Activated CD4-positive, alpha-beta T cell treated with anti-CD3 and anti-CD28 coated beads, Interleukin-2, amount 50 U/mL, for 48 hours (primary cell): ENCODE measurements around the gene APH1A.
"Not testable (repeated sequence)": the region's sequence is repeated elsewhere in the genome, so short reads cannot be mapped to it uniquely, and the experiment has no call there.

Source experiments
- DNase-seq, 2 experiments: peaks; one replicate each; pipeline ENCODE4 v3.0.0-alpha.2; 2020

The APH1A gene

DNA sequence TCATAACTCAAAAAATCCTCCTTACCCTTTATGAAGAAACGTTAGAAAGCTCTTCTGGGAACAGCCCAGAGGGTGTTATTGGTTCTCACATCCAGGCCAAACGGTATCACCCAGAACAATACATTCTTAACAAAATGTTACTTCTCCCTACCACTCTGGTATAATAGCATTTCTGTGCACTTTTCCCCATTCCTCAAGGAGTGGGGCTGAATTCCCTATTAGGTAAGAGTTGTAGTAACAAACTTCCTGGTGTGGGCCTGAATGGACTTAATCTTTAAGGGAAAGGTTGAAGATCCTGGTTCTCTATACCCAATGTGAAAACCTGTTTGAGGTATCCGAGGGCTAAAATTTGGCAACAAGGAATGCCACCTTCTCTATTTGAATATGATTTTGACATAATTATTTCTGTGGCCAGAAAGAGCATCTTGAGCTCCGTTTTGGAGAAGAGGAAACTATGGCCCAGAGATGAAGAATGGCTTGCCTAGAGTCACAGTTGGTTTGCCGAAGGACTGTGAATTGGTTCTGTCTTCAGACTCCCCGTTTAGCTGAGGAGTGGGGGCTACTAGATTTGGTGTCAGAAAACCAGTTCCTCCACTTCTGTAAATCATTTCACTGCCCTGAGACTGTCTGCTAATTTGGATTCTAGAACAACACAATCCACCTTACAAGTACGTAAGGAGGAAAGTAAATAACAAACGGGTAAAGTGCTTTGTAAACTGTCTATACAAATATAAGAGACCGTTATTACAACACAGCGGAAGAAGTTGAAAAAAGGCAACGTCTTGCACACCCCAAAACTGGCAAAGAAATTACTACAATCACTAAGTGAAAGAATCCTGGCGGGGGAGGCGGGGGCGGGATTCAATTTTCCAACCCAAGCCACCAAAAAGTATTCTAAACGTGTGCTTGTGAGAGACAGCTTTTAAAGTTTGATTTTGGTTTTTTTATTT is 35.2 kb downstream of the APH1A start:
- DNase-seq = peak; percentile 69

DNA sequence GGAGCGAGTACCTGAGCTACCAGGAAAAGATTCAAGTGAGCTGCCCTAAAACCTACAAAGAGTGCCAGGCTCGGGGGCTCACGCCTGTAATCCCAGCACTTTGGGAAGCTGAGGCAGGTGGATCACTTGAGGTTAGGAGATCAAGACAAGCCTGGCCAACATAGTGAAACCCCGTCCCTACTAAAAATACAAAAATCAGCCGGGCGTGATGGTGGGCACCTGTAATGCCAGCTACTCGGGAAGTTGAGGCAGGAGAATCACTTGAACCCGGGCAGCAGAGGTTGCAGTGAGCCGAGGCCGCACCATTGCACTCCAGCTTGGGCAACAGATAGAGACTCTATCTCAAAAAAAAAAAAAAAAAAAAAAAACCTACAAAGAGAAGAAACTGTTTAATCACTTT is 35.9 kb downstream of the APH1A start:
- not testable (repeated sequence) for DNase-seq

DNA sequence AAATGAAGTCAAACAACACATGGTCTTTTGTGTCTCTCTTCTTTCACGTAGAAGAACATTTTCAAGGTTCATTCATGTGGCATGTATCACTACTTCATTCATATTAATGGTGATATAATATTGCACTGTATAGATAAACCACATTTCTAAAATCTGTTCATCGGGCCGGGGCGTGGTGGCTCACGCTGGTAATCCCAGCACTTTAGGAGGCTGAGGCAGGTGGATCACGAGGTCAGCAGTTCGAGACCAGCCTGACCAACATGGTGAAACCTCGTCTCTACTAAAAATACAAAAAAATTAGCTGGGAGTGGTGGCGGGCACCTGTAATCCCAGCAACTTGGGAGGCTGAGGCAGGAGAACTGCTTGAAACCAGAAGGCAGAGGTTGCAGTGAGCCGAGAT is 40.6 kb downstream of the APH1A start:
- not testable (repeated sequence) for DNase-seq

DNA sequence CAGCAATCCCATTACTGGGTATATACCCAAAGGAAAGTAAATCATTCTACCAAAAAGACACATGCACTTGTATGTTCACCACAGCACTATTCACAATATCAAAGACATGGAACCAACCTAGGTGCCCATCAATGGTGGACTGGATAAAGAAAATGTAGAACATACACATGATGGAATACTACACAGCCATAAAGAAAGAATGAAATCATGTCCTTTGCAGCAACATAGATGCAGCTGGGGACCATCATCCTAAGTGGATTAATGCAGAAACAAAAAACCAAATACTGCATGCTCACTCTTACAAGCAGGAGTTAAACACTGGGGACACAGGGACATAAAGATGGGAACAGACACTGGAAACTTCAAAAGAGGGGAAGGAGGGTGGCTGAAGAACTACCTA is 41.6 kb downstream of the APH1A start:
- DNase-seq = no peak

DNA sequence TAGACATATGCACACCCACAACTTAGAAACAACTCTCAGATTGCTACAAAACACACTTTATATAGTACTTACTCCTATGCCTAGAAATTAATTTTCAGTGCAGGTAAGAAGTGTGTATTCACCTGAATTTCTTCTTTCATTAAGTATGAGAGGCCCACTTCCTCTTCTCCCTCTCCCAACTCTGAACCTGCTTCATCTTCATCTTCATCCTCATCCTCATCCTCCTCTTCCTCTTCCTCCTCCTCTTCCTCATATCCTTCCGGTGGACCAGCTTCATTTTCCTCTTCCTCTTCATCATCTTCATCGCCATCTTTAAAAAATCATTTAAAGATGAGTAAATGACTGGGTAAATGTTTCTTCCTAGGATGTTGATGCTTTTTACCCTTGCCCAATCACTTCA is 42.3 kb downstream of the APH1A start:
- DNase-seq = no peak

DNA sequence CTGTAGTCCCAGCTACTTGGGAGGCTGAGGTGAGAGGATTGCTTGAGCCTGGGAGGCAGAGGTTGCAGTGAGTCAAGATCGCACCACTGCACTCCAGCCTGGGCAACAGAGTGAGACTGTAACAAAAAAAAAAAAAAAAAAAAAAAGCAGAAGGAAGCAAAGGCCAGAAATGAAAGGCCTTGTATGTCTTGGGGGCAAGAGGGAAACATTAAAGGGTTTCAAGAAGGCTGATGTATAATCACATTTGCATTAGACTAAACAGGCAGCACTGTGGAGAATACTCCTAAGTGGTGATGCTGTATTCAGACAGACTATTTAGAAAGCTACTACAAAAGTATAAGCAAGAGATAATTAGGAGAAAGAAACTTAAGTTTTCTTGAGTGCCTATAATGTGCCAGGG is 43.3 kb downstream of the APH1A start:
- DNase-seq = no peak

DNA sequence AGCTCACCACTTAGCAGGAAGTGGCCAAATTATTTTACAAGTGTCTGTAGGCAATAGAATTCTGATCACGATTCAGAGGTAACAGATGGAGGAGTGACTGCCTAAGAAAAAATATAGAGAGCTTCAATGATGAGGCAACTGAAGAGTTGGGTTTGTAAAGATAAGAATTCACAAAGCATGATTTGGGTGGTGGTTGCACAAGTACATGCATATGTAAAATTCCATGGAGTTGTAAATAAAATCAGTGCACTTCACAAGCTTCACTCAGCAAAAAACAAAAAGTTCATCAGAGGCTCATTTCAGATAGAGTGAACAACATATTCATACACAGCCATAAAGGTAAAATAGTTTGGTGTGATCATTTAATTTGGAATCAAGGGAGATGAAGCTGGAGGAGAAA is 43.8 kb downstream of the APH1A start:
- DNase-seq = no peak

DNA sequence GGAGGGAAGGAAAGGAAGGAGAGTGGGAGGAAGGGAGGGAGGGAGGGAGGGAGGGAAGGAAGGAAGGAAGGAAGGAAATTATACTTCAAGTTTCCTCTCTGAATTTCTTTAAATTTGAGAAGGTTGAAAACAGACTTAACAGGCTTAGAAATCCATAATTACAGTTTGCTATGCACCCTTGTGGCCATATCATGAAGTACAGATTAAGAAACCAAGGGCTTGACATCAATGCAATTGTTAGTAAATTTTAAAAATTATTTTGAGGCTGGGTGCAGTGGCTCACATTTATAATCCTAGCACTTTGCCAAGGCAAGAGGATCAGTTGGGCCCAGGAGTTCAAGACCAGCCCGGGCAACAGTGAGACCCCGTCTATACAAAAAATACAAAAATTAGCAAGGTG is 47.3 kb downstream of the APH1A start:
- DNase-seq = no peak

DNA sequence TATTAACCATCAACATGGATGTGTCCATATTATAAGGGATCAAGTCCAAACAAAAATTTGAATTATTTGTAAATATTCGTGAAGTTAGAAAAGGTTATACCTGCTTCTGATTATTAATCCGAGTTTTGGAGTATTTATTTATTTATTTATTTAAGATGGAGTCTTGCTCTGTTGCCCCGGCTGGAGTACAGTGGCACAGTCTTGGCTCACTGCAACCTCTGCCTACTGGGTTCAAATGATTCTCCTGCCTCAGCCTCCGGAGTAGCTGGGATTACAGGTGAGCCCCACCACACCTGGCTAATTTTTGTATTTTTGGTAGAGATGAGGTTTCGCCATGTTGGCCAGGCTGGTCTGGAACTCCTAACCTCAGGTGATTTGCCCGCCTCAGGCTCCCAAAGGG is 53.0 kb downstream of the APH1A start:
- not testable (repeated sequence) for DNase-seq
